PFSK-1 (cell line): ENCODE measurements around the gene REPIN1.

ENCODE experiments used
- POLR2AphosphoS5 ChIP-seq: IDR thresholded peaks from 2 replicates; pipeline ENCODE4 v1.6.1; 2012; ENCODE audit warnings: low read depth, mild to moderate bottlenecking, control low read depth, low read length, moderate library complexity
- REST ChIP-seq, 2 experiments: IDR thresholded peaks; 2 replicates each; pipeline versions ENCODE4 v1.6.1 to v1.8.0; 2011 to 2012; ENCODE audit warnings: low read depth in 2 of 2, low read length in 2 of 2, control low read depth in 1 of 2, inconsistent platforms in 1 of 2, mild to moderate bottlenecking in 1 of 2, moderate library complexity in 1 of 2; ENCODE audit not compliant: insufficient read depth in 1 of 2
- SIN3A ChIP-seq: IDR thresholded peaks from 2 replicates; pipeline ENCODE4 v1.6.1; 2012; ENCODE audit warnings: mild to moderate bottlenecking, low read length, moderate library complexity, borderline replicate concordance; ENCODE audit not compliant: insufficient read depth
- TAF1 ChIP-seq: IDR thresholded peaks from 2 replicates; pipeline ENCODE4 v1.6.1; 2012; ENCODE audit warnings: low read length, control low read depth, borderline replicate concordance; ENCODE audit not compliant: insufficient read depth

- no peak for TF ChIP-seq POLR2AphosphoS5
- TF ChIP-seq TAF1: no peak
- TF ChIP-seq REST (IDR thresholded peaks at IDR 0.05; ENCODE audit: insufficient read depth in 1 of 2, low read depth in 2 of 2, low read length in 2 of 2): no peak
- no peak for TF ChIP-seq SIN3A
These were observed 6.6 kb upstream of the REPIN1 start for GRCh38 chr7:150361807-150362621.
